Stomach (tissue), 4 donors: Measurements from ENCODE around the gene PPP2R3A.

Experiments
- EP300 ChIP-seq: sonication (generic); formaldehyde crosslinking; IDR thresholded peaks from one replicate; pipeline ENCODE4 v1.6.1; 2017; ENCODE audit warnings: antibody characterized with exemption
- POLR2A ChIP-seq, 4 donors: fragments of 450-650 bp; IDR thresholded peaks; one replicate each; pipeline ENCODE4 v1.6.1; 2016; ENCODE audit warnings: antibody characterized with exemption in 4 of 4, control low read depth in 2 of 4, mild to moderate bottlenecking in 1 of 4, moderate library complexity in 1 of 4
- POLR2AphosphoS5 ChIP-seq, 3 donors: sonication (generic); formaldehyde crosslinking; IDR thresholded peaks; one replicate each; pipeline ENCODE4 v1.6.1; 2016; ENCODE audit warnings: antibody characterized with exemption in 3 of 3
- TF ChIP-seq, protein P1 (sequence below), 7 experiments: fragments of 450-650 bp in 4 of 7; fragments of 200-600 bp in 3 of 7; sonication (generic) in 3 of 7; IDR thresholded peaks; one replicate each; pipeline ENCODE4 v1.5.1; 2016 to 2019; ENCODE audit warnings: antibody characterized with exemption in 7 of 7, control low read depth in 2 of 7, mild to moderate bottlenecking in 1 of 7

DNA sequence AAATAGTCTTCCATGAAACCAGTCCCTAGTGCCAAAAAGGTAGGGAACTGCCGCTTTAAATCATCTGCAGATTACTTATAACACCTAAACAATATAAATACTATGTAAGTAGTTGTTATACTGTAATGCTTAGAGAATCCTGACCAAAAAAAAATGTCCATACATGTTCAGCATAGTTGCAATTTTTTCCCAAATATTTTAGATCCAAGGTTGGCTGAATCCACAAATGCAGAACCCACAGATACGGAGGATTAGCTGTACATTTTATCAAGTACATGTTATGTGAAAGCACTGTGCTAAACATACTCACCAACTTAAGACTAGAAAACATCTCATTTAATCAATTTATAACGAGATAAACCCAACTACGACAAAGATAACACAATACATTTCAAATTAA, 221.3 kb downstream of the PPP2R3A start:
- TF ChIP-seq, protein P1, sequence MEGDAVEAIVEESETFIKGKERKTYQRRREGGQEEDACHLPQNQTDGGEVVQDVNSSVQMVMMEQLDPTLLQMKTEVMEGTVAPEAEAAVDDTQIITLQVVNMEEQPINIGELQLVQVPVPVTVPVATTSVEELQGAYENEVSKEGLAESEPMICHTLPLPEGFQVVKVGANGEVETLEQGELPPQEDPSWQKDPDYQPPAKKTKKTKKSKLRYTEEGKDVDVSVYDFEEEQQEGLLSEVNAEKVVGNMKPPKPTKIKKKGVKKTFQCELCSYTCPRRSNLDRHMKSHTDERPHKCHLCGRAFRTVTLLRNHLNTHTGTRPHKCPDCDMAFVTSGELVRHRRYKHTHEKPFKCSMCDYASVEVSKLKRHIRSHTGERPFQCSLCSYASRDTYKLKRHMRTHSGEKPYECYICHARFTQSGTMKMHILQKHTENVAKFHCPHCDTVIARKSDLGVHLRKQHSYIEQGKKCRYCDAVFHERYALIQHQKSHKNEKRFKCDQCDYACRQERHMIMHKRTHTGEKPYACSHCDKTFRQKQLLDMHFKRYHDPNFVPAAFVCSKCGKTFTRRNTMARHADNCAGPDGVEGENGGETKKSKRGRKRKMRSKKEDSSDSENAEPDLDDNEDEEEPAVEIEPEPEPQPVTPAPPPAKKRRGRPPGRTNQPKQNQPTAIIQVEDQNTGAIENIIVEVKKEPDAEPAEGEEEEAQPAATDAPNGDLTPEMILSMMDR (IDR thresholded peaks at IDR 0.05): no peak
- TF ChIP-seq POLR2AphosphoS5 (IDR thresholded peaks at IDR 0.05) (no peak), POLR2A (IDR thresholded peaks at IDR 0.05) (no peak), EP300 (no peak)
